GM12891 (cell line): Measurements from ENCODE around the gene EML6.

ENCODE experiments used
- POLR2A ChIP-seq: IDR thresholded peaks from 2 replicates; pipeline ENCODE4 v1.6.1; 2011; ENCODE audit warnings: low read depth, low read length, control low read depth
- POLR2AphosphoS5 ChIP-seq: IDR thresholded peaks from 2 replicates; pipeline ENCODE4 v1.6.1; 2011; ENCODE audit warnings: low read depth, low read length, control low read depth
- POU2F2 ChIP-seq: IDR thresholded peaks from 2 replicates; pipeline ENCODE4 v1.6.1; 2011; ENCODE audit warnings: low read depth, mild to moderate bottlenecking, control low read depth, low read length, moderate library complexity
- SPI1 ChIP-seq: IDR thresholded peaks from 2 replicates; pipeline ENCODE4 v1.6.1; 2011; ENCODE audit warnings: low read depth, low read length, control low read depth
- TAF1 ChIP-seq: IDR thresholded peaks from 2 replicates; pipeline ENCODE4 v1.6.1; 2011; ENCODE audit warnings: low read depth, low read length, control low read depth

- TF ChIP-seq SPI1 (no peak), POU2F2 (no peak), POLR2A (no peak), TAF1 (no peak), POLR2AphosphoS5 (no peak)
These were observed 261.0 kb downstream of the EML6 start for GRCh38 chr2:54984476-54984875.
